ENCODE results near the gene SLC9A9.

DNA sequence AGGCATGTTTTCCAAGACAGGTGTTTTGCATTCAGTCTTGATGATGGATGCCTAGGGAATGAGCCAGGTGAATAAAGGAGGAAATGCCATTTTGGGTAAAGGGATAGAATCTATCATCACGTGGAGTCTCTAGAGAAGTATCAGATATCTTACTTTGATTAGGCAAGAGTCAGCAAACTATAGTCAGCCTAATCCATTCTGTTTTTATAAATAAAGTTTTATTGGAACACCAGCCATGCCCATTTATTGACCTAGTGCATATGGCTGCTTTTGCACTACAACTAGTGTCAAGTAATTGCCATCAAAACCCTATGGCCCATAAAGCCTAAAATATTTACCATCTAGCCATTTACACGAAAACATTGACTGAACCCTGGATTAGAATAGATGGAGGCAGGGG lies 231.2 kb downstream of the SLC9A9 start:
- TF ChIP-seq, protein P1, sequence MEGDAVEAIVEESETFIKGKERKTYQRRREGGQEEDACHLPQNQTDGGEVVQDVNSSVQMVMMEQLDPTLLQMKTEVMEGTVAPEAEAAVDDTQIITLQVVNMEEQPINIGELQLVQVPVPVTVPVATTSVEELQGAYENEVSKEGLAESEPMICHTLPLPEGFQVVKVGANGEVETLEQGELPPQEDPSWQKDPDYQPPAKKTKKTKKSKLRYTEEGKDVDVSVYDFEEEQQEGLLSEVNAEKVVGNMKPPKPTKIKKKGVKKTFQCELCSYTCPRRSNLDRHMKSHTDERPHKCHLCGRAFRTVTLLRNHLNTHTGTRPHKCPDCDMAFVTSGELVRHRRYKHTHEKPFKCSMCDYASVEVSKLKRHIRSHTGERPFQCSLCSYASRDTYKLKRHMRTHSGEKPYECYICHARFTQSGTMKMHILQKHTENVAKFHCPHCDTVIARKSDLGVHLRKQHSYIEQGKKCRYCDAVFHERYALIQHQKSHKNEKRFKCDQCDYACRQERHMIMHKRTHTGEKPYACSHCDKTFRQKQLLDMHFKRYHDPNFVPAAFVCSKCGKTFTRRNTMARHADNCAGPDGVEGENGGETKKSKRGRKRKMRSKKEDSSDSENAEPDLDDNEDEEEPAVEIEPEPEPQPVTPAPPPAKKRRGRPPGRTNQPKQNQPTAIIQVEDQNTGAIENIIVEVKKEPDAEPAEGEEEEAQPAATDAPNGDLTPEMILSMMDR (conservative IDR thresholded peaks at IDR 0.05; ENCODE audit: low read depth, low read length): no peak
- TF ChIP-seq EZH2 (IDR thresholded peaks at IDR 0.05; ENCODE audit: borderline replicate concordance, low read depth, low read length, poor library complexity, severe bottlenecking): no peak
